HCT116 (cell line): Measurements from ENCODE around the gene ALMS1. TPM values are rescaled to one million over a fixed set of nuclear protein-coding genes. Genes with fewer than 3 reads are reported as not detected.

Experiments
- ATAC-seq: fragments of 200-7000 bp; cut with Tn5 transposase; 2 replicates; pipeline ENCODE4 v1.9.1; 2020; ENCODE audit warnings: mild to moderate bottlenecking, moderate library complexity
- BruUV-seq: library from RNA; stranded (reverse); fragments of 400-500 nt; replicated peaks from 2 replicates; lab custom pipeline; 2021; lab: Mats Ljungman, UMichigan
- CTCF ChIA-PET: fragments of 300-600 bp; sonication (Branson Sonifier 250); formaldehyde crosslinking; loops from one replicate; lab custom pipeline; 2021; ENCODE audit warnings: antibody characterized with exemption; lab: Charles Lee
- POLR2A ChIA-PET: fragments of 300-600, 350-600 bp; sonication (Branson Sonifier 250); formaldehyde crosslinking; loops from one replicate; lab custom pipeline; 2021; ENCODE audit warnings: antibody characterized with exemption; lab: Charles Lee
- RAD21 ChIA-PET, 2 experiments: fragments of 300-600 bp; sonication (Branson Sonifier 250); formaldehyde crosslinking; loops; one replicate each; lab custom pipeline; 2023; ENCODE audit warnings: low total read pairs in 2 of 2; ENCODE audit not compliant: uncharacterized antibody in 2 of 2, unreplicated experiment in 2 of 2, low non-redundant PET in 1 of 2; lab: Charles Lee
- DNase-seq: peaks from one replicate; pipeline ENCODE4 v3.0.0-alpha.2; 2010; ENCODE audit warnings: low read depth, low spot score
- H2AFZ ChIP-seq: fragments of 200-600 bp; shearing (Covaris generic), sonication (generic); 2 replicates; pipeline ENCODE4 v1.6.1; 2017; ENCODE audit warnings: low read depth, mixed run types, mixed read lengths, antibody characterized with exemption, low read length; ENCODE audit not compliant: poor library complexity, severe bottlenecking
- H3K27ac ChIP-seq: 2 replicates; pipeline ENCODE4 v1.5.1; 2012; ENCODE audit warnings: low read depth, low read length
- H3K27me3 ChIP-seq: fragments of 200-600 bp; sonication (generic); 2 replicates; pipeline ENCODE4 v1.6.1; 2016; ENCODE audit warnings: mixed run types, low read length, mixed read lengths; ENCODE audit not compliant: insufficient read depth
- H3K36me3 ChIP-seq, 2 experiments: fragments of 200-500 bp in 1 of 2; fragments of 200-600 bp in 1 of 2; sonication (Bioruptor generic) in 1 of 2; sonication (generic) in 1 of 2; 2 replicates each; pipeline versions ENCODE4 v1.5.1 to v1.6.1; 2014 to 2016; ENCODE audit warnings: low read length in 2 of 2, inconsistent platforms in 1 of 2, mixed read lengths in 1 of 2, mixed run types in 1 of 2; ENCODE audit not compliant: insufficient read depth in 2 of 2, control insufficient read depth in 1 of 2
- H3K4me1 ChIP-seq, 2 experiments: fragments of 200-600 bp in 1 of 2; sonication (generic) in 1 of 2; 2 replicates each; pipeline versions ENCODE4 v1.5.1 to v1.6.1; 2012 to 2017; ENCODE audit warnings: low read length in 2 of 2, inconsistent platforms in 1 of 2, mild to moderate bottlenecking in 1 of 2, mixed read lengths in 1 of 2, mixed run types in 1 of 2, moderate library complexity in 1 of 2; ENCODE audit not compliant: insufficient read depth in 2 of 2, control insufficient read depth in 1 of 2
- H3K4me2 ChIP-seq: fragments of 200-600 bp; sonication (generic); 2 replicates; pipeline ENCODE4 v1.6.1; 2017; ENCODE audit warnings: mixed run types, low read length, mixed read lengths
- H3K4me3 ChIP-seq, 2 experiments: fragments of 200-600 bp in 1 of 2; sonication (generic) in 1 of 2; replicated peaks in 1 of 2; 2 replicates each; pipeline ENCODE4 v1.5.1; 2011 to 2016; ENCODE audit warnings: low read length in 2 of 2, control low read depth in 1 of 2, low read depth in 1 of 2, mild to moderate bottlenecking in 1 of 2, mixed read lengths in 1 of 2, mixed run types in 1 of 2
- H3K79me2 ChIP-seq: fragments of 200-600 bp; sonication (generic); 2 replicates; pipeline ENCODE4 v1.6.1; 2017; ENCODE audit warnings: mild to moderate bottlenecking, mixed run types, low read length, moderate library complexity, mixed read lengths; ENCODE audit not compliant: insufficient read depth
- H3K9ac ChIP-seq: fragments of 200-600 bp; sonication (generic); 2 replicates; pipeline ENCODE4 v1.6.1; 2016; ENCODE audit warnings: low read length, mixed read lengths
- H3K9me2 ChIP-seq: fragments of 200-600 bp; sonication (generic), shearing (Covaris generic); 2 replicates; pipeline ENCODE4 v1.6.1; 2017; ENCODE audit warnings: mixed run types, mild to moderate bottlenecking, moderate library complexity; ENCODE audit not compliant: insufficient read depth
- H3K9me3 ChIP-seq, 2 experiments: fragments of 200-500 bp in 1 of 2; fragments of 200-600 bp in 1 of 2; sonication (Bioruptor generic) in 1 of 2; sonication (generic) in 1 of 2; 2 replicates each; pipeline ENCODE4 v1.6.1; 2014 to 2017; ENCODE audit warnings: low read length in 2 of 2, mixed read lengths in 2 of 2, inconsistent platforms in 1 of 2, low read depth in 1 of 2, mild to moderate bottlenecking in 1 of 2, mixed run types in 1 of 2, moderate library complexity in 1 of 2; ENCODE audit not compliant: control insufficient read depth in 1 of 2, insufficient read depth in 1 of 2
- H4K20me1 ChIP-seq: fragments of 200-600 bp; sonication (generic), shearing (Covaris generic); 2 replicates; pipeline ENCODE4 v1.6.1; 2017; ENCODE audit warnings: mixed run types, mild to moderate bottlenecking, moderate library complexity; ENCODE audit not compliant: insufficient read depth
- CEBPB ChIP-seq: IDR thresholded peaks from 2 replicates; pipeline ENCODE4 v1.6.1; 2012; ENCODE audit warnings: low read depth
- ELF1 ChIP-seq: IDR thresholded peaks from 2 replicates; pipeline ENCODE4 v1.6.1; 2012; ENCODE audit warnings: low read depth, borderline replicate concordance
- EZH2 ChIP-seq: fragments of 200-600 bp; sonication (generic); IDR thresholded peaks from 2 replicates; pipeline ENCODE4 v1.6.1; 2017; ENCODE audit warnings: antibody characterized with exemption, mixed run types
- EZH2phosphoT487 ChIP-seq: fragments of 200-600 bp; IDR thresholded peaks from 2 replicates; pipeline ENCODE4 v1.6.1; 2018; ENCODE audit warnings: antibody characterized with exemption, borderline replicate concordance
- FOSL1 ChIP-seq: IDR thresholded peaks from 2 replicates; pipeline ENCODE4 v1.6.1; 2012; ENCODE audit warnings: low read depth
- SP1 ChIP-seq: IDR thresholded peaks from 2 replicates; pipeline ENCODE4 v1.6.1; 2012; ENCODE audit warnings: low read depth
- TCF7L2 ChIP-seq: IDR thresholded peaks from 2 replicates; pipeline ENCODE4 v1.7.0; 2011; ENCODE audit warnings: borderline replicate concordance, inconsistent platforms; ENCODE audit not compliant: insufficient read depth, insufficient read length; ENCODE audit errors: extremely low read depth
- YY1 ChIP-seq: IDR thresholded peaks from 2 replicates; pipeline ENCODE4 v1.6.1; 2011; ENCODE audit warnings: low read length, low read depth, moderate library complexity, mild to moderate bottlenecking; ENCODE audit not compliant: insufficient replicate concordance; ENCODE audit errors: extremely low read depth
- ZBTB33 ChIP-seq: IDR thresholded peaks from 2 replicates; pipeline ENCODE4 v1.6.1; 2011; ENCODE audit warnings: mild to moderate bottlenecking, low read length, moderate library complexity; ENCODE audit not compliant: insufficient replicate concordance; ENCODE audit errors: extremely low read depth
- ZFX ChIP-seq: fragments of 450-650 bp; IDR thresholded peaks from 2 replicates; pipeline ENCODE4 v1.6.1; 2017
- ZNF274 ChIP-seq: fragments of 200-500 bp; sonication (Bioruptor generic); IDR thresholded peaks from 2 replicates; pipeline ENCODE4 v1.6.1; 2014; ENCODE audit warnings: mild to moderate bottlenecking, low read depth, low read length, inconsistent platforms
- intact Hi-C: fragments of 100-400 bp; cut with micrococcal nuclease; formaldehyde crosslinking; loops from 2 replicates; pipeline ENCODE4 v1.10.0; 2022
- total RNA-seq: library from RNA; stranded (reverse); gene quantifications from one replicate; pipeline ENCODE4 v1.2.1, GENCODE V29; 2021; ENCODE audit not compliant: unreplicated experiment
- TF ChIP-seq, protein P1 (sequence below): IDR thresholded peaks from 2 replicates; pipeline ENCODE4 v1.6.1; 2012
- TF ChIP-seq, protein P2 (sequence below): IDR thresholded peaks from 2 replicates; pipeline ENCODE4 v1.6.1; 2012; ENCODE audit warnings: low read depth

ALMS1 gene
- total RNA-seq, 1 experiment from 2014 or later: 20.5 TPM

DNA sequence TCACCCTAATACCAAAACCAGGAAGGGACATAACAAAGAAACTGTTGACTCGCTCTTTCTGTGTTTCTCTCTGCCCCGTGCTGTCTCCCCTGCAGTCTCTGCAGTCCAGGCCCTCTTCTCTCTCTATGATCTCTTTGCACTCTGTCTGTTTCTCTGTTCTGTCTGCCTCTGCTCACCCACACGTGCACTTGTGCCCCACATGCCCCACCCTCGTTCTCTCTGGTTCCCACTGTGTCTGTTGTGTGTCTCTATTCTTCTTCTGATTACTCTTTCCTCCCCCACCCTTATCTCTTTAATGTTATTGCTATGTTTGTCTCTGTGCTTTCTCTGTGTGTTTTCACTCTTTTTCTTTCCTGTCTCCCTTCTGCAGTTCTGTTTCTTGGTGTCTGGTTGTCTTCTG is 202.5 kb downstream of the ALMS1 start (continued):
- TF ChIP-seq ZBTB33: no peak

- H3K27me3 ChIP-seq: no peaks in the 10 kb centered on the region
- RAD21 ChIA-PET: no interaction called here
- no peak overlapping the region for H3K4me3 ChIP-seq
- H3K79me2 ChIP-seq: no peaks in the 10 kb centered on the region
- H3K4me2 ChIP-seq: no peak overlapping the region
- no peak for ATAC-seq
- H4K20me1 ChIP-seq: no peaks in the 10 kb centered on the region
- POLR2A ChIA-PET: no interaction called here
- no peaks in the 10 kb centered on the region for H3K9me3 ChIP-seq
- H3K9me2 ChIP-seq: no peaks in the 10 kb centered on the region
- BruUV-seq: no TSS peak
- TF ChIP-seq ZNF274 (no peak), TCF7L2 (no peak), FOSL1 (no peak), YY1 (no peak), ELF1 (no peak), EZH2phosphoT487 (no peak), SP1 (no peak), CEBPB (no peak), ZFX (no peak), EZH2 (no peak)
- TF ChIP-seq, protein P1, sequence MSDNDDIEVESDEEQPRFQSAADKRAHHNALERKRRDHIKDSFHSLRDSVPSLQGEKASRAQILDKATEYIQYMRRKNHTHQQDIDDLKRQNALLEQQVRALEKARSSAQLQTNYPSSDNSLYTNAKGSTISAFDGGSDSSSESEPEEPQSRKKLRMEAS: no peak
- TF ChIP-seq, protein P2, sequence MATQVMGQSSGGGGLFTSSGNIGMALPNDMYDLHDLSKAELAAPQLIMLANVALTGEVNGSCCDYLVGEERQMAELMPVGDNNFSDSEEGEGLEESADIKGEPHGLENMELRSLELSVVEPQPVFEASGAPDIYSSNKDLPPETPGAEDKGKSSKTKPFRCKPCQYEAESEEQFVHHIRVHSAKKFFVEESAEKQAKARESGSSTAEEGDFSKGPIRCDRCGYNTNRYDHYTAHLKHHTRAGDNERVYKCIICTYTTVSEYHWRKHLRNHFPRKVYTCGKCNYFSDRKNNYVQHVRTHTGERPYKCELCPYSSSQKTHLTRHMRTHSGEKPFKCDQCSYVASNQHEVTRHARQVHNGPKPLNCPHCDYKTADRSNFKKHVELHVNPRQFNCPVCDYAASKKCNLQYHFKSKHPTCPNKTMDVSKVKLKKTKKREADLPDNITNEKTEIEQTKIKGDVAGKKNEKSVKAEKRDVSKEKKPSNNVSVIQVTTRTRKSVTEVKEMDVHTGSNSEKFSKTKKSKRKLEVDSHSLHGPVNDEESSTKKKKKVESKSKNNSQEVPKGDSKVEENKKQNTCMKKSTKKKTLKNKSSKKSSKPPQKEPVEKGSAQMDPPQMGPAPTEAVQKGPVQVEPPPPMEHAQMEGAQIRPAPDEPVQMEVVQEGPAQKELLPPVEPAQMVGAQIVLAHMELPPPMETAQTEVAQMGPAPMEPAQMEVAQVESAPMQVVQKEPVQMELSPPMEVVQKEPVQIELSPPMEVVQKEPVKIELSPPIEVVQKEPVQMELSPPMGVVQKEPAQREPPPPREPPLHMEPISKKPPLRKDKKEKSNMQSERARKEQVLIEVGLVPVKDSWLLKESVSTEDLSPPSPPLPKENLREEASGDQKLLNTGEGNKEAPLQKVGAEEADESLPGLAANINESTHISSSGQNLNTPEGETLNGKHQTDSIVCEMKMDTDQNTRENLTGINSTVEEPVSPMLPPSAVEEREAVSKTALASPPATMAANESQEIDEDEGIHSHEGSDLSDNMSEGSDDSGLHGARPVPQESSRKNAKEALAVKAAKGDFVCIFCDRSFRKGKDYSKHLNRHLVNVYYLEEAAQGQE: no peak
- TF ChIP-seq, all 23 proteins: peak for 0
- H3K36me3 ChIP-seq: no peaks in the 10 kb centered on the region
- no peak for DNase-seq
- H3K9ac ChIP-seq: no peak overlapping the region
- intact Hi-C loops: no loop called here
- H3K27ac ChIP-seq: no peak overlapping the region
- no peak overlapping the region for H2AFZ ChIP-seq
- no peaks in the 10 kb centered on the region for H3K4me1 ChIP-seq
- CTCF ChIA-PET: no interaction called here
Measured at GRCh38 chr2:73593680-73594079, 208.0 kb downstream of the ALMS1 start.
